ENCODE results near the gene COL6A1.

The COL6A1 gene

DNA sequence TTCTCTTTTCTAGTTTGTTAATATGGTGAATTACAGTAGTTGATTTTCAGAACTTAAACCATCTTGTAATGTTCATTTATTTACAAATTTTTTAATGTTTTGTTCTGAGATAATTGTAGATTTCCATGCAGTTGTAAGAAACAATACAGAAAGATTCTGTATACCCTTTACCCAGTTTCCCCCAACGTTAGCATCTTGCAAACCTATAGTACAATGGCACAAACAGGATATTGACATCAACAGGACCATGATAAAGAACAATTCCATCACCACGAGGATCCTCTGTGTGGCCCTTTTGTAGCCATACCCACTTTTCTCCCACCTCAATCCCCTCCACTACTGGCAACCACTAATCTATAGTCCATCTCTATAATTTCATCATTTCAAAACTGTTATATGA is 33.3 kb downstream of the COL6A1 start:
- Histone ChIP-seq H3F3A (ENCODE audit: control insufficient read depth, insufficient read depth) (no peaks in the 10 kb centered on the region), H3K9me2 (replicated peaks; ENCODE audit: control insufficient read depth, low read length) (no peaks in the 10 kb centered on the region), H3K4me1 (ENCODE audit: control insufficient read depth, low read length) (no peaks in the 10 kb centered on the region), H3K79me2 (ENCODE audit: control insufficient read depth, low read length) (no peaks in the 10 kb centered on the region), H3K9me3 (ENCODE audit: control insufficient read depth, insufficient read depth, low read length) (no peaks in the 10 kb centered on the region; the same call in 1 of the 2 replicates), H3K4me2 (ENCODE audit: low read length) (no peak overlapping the region), H3K27ac (ENCODE audit: low read depth, low read length) (no peak overlapping the region), H4K20me1 (ENCODE audit: control insufficient read depth, insufficient read depth, low read depth, low read length) (no peaks in the 10 kb centered on the region), H3K27me3 (ENCODE audit: control insufficient read depth, low read length) (no peaks in the 10 kb centered on the region), H3K36me3 (ENCODE audit: control insufficient read depth, low read length) (no peaks in the 10 kb centered on the region), H3K4me3 (ENCODE audit: low read length) (no peak overlapping the region)
- no peak for TF ChIP-seq CTCF (IDR thresholded peaks at IDR 0.05; ENCODE audit: low read depth, low read length, poor library complexity, severe bottlenecking)
- no peak for TF ChIP-seq EZH2phosphoT487 (IDR thresholded peaks at IDR 0.05; ENCODE audit: borderline replicate concordance, low read length)

- Histone ChIP-seq H3K36me3 (ENCODE audit: control insufficient read depth, low read length) (no peaks in the 10 kb centered on the region), H3K9me2 (replicated peaks; ENCODE audit: control insufficient read depth, low read length) (no peaks in the 10 kb centered on the region), H4K20me1 (ENCODE audit: control insufficient read depth, insufficient read depth, low read depth, low read length) (no peaks in the 10 kb centered on the region), H3F3A (ENCODE audit: control insufficient read depth, insufficient read depth) (no peaks in the 10 kb centered on the region), H3K27ac (ENCODE audit: low read depth, low read length) (no peak overlapping the region), H3K4me1 (ENCODE audit: control insufficient read depth, low read length) (no peaks in the 10 kb centered on the region), H3K9me3 (ENCODE audit: control insufficient read depth, insufficient read depth, low read length) (no peaks in the 10 kb centered on the region), H3K4me2 (ENCODE audit: low read length) (no peak overlapping the region), H3K79me2 (ENCODE audit: control insufficient read depth, low read length) (no peaks in the 10 kb centered on the region), H3K27me3 (ENCODE audit: control insufficient read depth, low read length) (no peaks in the 10 kb centered on the region), H3K4me3 (ENCODE audit: low read length) (no peak overlapping the region)
- TF ChIP-seq CTCF (IDR thresholded peaks at IDR 0.05; ENCODE audit: low read depth, low read length, poor library complexity, severe bottlenecking) (no peak), EZH2phosphoT487 (IDR thresholded peaks at IDR 0.05; ENCODE audit: borderline replicate concordance, low read length) (no peak)
These were observed 35.6 kb downstream of the COL6A1 start for GRCh38 chr21:46017148-46017547.

DNA sequence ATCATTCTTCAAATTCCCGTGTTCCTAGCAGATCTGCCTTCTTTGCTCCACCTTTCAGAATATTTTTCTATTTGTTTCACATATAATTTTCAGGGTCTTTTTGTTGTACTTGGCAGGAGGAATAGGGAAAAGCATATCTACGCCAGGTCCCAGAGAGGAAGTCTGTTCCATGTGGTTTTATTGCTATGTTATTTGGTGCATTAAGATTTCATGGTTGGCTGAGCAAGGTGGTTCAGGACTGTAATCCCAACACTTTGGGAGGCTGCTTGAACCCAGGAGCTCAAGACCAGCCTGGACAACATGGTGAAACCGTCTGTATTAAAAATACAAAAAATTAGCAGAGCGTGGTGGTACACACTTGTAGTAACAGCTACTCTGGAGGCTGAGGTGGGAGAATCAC is 36.1 kb downstream of the COL6A1 start:
- no peak overlapping the region for H3K4me2 ChIP-seq (ENCODE audit: low read length)
- H3K27me3 ChIP-seq (ENCODE audit: control insufficient read depth, low read length), result no peaks in the 10 kb centered on the region
- H3K9me2 ChIP-seq (replicated peaks; ENCODE audit: control insufficient read depth, low read length), result no peaks in the 10 kb centered on the region
- no peak overlapping the region for H3K27ac ChIP-seq (ENCODE audit: low read depth, low read length)
- no peaks in the 10 kb centered on the region for H3K4me1 ChIP-seq (ENCODE audit: control insufficient read depth, low read length)
- H3K79me2 ChIP-seq (ENCODE audit: control insufficient read depth, low read length), result no peaks in the 10 kb centered on the region
- no peak for TF ChIP-seq CTCF (IDR thresholded peaks at IDR 0.05; ENCODE audit: low read depth, low read length, poor library complexity, severe bottlenecking)
- no peak for TF ChIP-seq EZH2phosphoT487 (IDR thresholded peaks at IDR 0.05; ENCODE audit: borderline replicate concordance, low read length)
- no peaks in the 10 kb centered on the region for H3K9me3 ChIP-seq (ENCODE audit: control insufficient read depth, insufficient read depth, low read length)
- no peaks in the 10 kb centered on the region for H3F3A ChIP-seq (ENCODE audit: control insufficient read depth, insufficient read depth)
- no peaks in the 10 kb centered on the region for H4K20me1 ChIP-seq (ENCODE audit: control insufficient read depth, insufficient read depth, low read depth, low read length)
- no peaks in the 10 kb centered on the region for H3K36me3 ChIP-seq (ENCODE audit: control insufficient read depth, low read length)
- H3K4me3 ChIP-seq (ENCODE audit: low read length), result no peak overlapping the region

GRCh38 chr21:46018615-46019014 is 37.0 kb downstream of the COL6A1 start:
- no peaks in the 10 kb centered on the region for H4K20me1 ChIP-seq (ENCODE audit: control insufficient read depth, insufficient read depth, low read depth, low read length)
- no peak overlapping the region for H3K4me3 ChIP-seq (ENCODE audit: low read length)
- no peaks in the 10 kb centered on the region for H3K9me2 ChIP-seq (replicated peaks; ENCODE audit: control insufficient read depth, low read length)
- no peaks in the 10 kb centered on the region for H3F3A ChIP-seq (ENCODE audit: control insufficient read depth, insufficient read depth)
- H3K36me3 ChIP-seq (ENCODE audit: control insufficient read depth, low read length), result no peaks in the 10 kb centered on the region
- no peaks in the 10 kb centered on the region for H3K27me3 ChIP-seq (ENCODE audit: control insufficient read depth, low read length)
- H3K79me2 ChIP-seq (ENCODE audit: control insufficient read depth, low read length), result no peaks in the 10 kb centered on the region
- no peaks in the 10 kb centered on the region for H3K4me1 ChIP-seq (ENCODE audit: control insufficient read depth, low read length)
- H3K27ac ChIP-seq (ENCODE audit: low read depth, low read length), result no peak overlapping the region
- H3K4me2 ChIP-seq (ENCODE audit: low read length), result no peak overlapping the region
- no peak for TF ChIP-seq CTCF (IDR thresholded peaks at IDR 0.05; ENCODE audit: low read depth, low read length, poor library complexity, severe bottlenecking)
- H3K9me3 ChIP-seq (ENCODE audit: control insufficient read depth, insufficient read depth, low read length), result no peaks in the 10 kb centered on the region

All from DOHH2 (cell line).